Dedifferentiated amniotic fluid mesenchymal stem cell (primary cell): ENCODE measurements around the gene ACOT4.
A peak's percentile ranks its signal among the peaks of the same experiment; 100 is the strongest.
"Not testable (repeated sequence)": the region's sequence is repeated elsewhere in the genome, so short reads cannot be mapped to it uniquely, and the experiment has no call there.

Experiments used
- DNase-seq: peaks from one replicate; pipeline ENCODE4 v3.0.0-alpha.2; 2016; ENCODE audit errors: extremely low spot score

ACOT4 gene

GRCh38 chr14:73633116-73634010 is 41.7 kb downstream of the ACOT4 start:
- DNase-seq: peak; percentile 64

GRCh38 chr14:73634011-73634833 is 42.5 kb downstream of the ACOT4 start:
- DNase-seq: no peak

- not testable (repeated sequence) for DNase-seq
Measured at GRCh38 chr14:73636355-73636754, 44.7 kb downstream of the ACOT4 start.

GRCh38 chr14:73637830-73638229 is 46.2 kb downstream of the ACOT4 start:
- no peak for DNase-seq

- DNase-seq: no peak
Measured at GRCh38 chr14:73640796-73641365, 49.2 kb downstream of the ACOT4 start.

- DNase-seq: peak; percentile 83
Measured at GRCh38 chr14:73644531-73645247, 53.0 kb downstream of the ACOT4 start, which contains the start of gene DNAL1. Gene DNAL1 (plus strand): TSS chr14:73644986. CDS start chr14:73645040, 54 bp downstream.

- no peak for DNase-seq
Measured at GRCh38 chr14:73645248-73645610, 53.6 kb downstream of the ACOT4 start.
